PC-9 (cell line): Measurements from ENCODE around the gene MED27. TPM values are rescaled to one million over a fixed set of nuclear protein-coding genes. Genes with fewer than 3 reads are reported as not detected.

ENCODE experiments used
- BruUV-seq: library from RNA; stranded (reverse); fragments of 400-500 nt; replicated peaks from 2 replicates; lab custom pipeline; 2021; lab: Mats Ljungman, UMichigan
- CTCF ChIA-PET: fragments of 300-600 bp; sonication (Branson Sonifier 250); formaldehyde crosslinking; loops from one replicate; lab custom pipeline; 2022; ENCODE audit warnings: antibody characterized with exemption; lab: Charles Lee
- POLR2A ChIA-PET: fragments of 300-600 bp; sonication (Branson Sonifier 250); formaldehyde crosslinking; loops from one replicate; lab custom pipeline; 2022; ENCODE audit warnings: antibody characterized with exemption; ENCODE audit not compliant: unreplicated experiment; lab: Charles Lee
- DNase-seq, 2 experiments: peaks; one replicate each; pipeline versions ENCODE4 v3.0.0 to v3.0.0-alpha.2; 2015 to 2022; ENCODE audit warnings: mixed read lengths in 1 of 2
- H2AFZ ChIP-seq: fragments of 200-600 bp; sonication (generic); 2 replicates; pipeline ENCODE4 v1.8.1; 2017; ENCODE audit warnings: antibody characterized with exemption
- H3F3A ChIP-seq: fragments of 200-600 bp; sonication (generic); 2 replicates; pipeline ENCODE4 v1.8.1; 2017; ENCODE audit warnings: antibody characterized with exemption, mild to moderate bottlenecking, low read depth; ENCODE audit not compliant: insufficient read depth
- H3K27ac ChIP-seq: fragments of 200-600 bp; sonication (generic); 2 replicates; pipeline ENCODE4 v1.6.1; 2016; ENCODE audit warnings: mixed run types
- H3K27me3 ChIP-seq: fragments of 200-600 bp; sonication (generic); 2 replicates; pipeline ENCODE4 v1.6.1; 2016; ENCODE audit warnings: low read depth, mixed run types; ENCODE audit not compliant: insufficient read depth
- H3K36me3 ChIP-seq: fragments of 200-600 bp; sonication (generic); 2 replicates; pipeline ENCODE4 v1.6.1; 2016; ENCODE audit warnings: low read depth, mixed run types
- H3K4me1 ChIP-seq: fragments of 200-600 bp; sonication (generic); replicated peaks from 2 replicates; pipeline ENCODE4 v1.6.1; 2016; ENCODE audit warnings: mixed run types; ENCODE audit not compliant: insufficient read depth
- H3K4me2 ChIP-seq: fragments of 200-600 bp; sonication (generic); 2 replicates; pipeline ENCODE4 v1.6.1; 2017; ENCODE audit warnings: mixed run types
- H3K4me3 ChIP-seq: fragments of 200-600 bp; sonication (generic); 2 replicates; pipeline ENCODE4 v1.6.1; 2016; ENCODE audit warnings: mixed run types
- H3K79me2 ChIP-seq: fragments of 200-600 bp; sonication (generic); 2 replicates; pipeline ENCODE4 v1.6.1; 2017; ENCODE audit warnings: low read depth, mixed run types
- H3K9me2 ChIP-seq: fragments of 200-600 bp; sonication (generic); 2 replicates; pipeline ENCODE4 v1.8.1; 2017; ENCODE audit warnings: mild to moderate bottlenecking; ENCODE audit not compliant: insufficient read depth
- H3K9me3 ChIP-seq: fragments of 200-600 bp; sonication (generic); 2 replicates; pipeline ENCODE4 v1.8.1; 2016; ENCODE audit warnings: low read depth; ENCODE audit not compliant: insufficient read depth
- H4K20me1 ChIP-seq: fragments of 200-600 bp; sonication (generic); 2 replicates; pipeline ENCODE4 v1.8.1; 2017; ENCODE audit not compliant: insufficient read depth
- CTCF ChIP-seq: fragments of 200-600 bp; sonication (generic); conservative IDR thresholded peaks from 2 replicates; pipeline ENCODE4 v1.6.1; 2017; ENCODE audit warnings: mixed run types, antibody characterized with exemption, mild to moderate bottlenecking, moderate library complexity
- EZH2 ChIP-seq: fragments of 200-600 bp; sonication (generic); IDR thresholded peaks from 2 replicates; pipeline ENCODE4 v1.8.0; 2017; ENCODE audit warnings: antibody characterized with exemption, low read depth
- intact Hi-C: fragments of 100-400 bp; cut with micrococcal nuclease; formaldehyde crosslinking; loops from one replicate; pipeline ENCODE4 v1.10.0; 2022; ENCODE audit not compliant: unreplicated experiment
- total RNA-seq: library from RNA; stranded (reverse); gene quantifications from 2 replicates; pipeline ENCODE4 v1.2.3, GENCODE V29; 2021

The MED27 gene
- total RNA-seq, 1 experiment from 2014 or later, result 31.2 TPM

DNA sequence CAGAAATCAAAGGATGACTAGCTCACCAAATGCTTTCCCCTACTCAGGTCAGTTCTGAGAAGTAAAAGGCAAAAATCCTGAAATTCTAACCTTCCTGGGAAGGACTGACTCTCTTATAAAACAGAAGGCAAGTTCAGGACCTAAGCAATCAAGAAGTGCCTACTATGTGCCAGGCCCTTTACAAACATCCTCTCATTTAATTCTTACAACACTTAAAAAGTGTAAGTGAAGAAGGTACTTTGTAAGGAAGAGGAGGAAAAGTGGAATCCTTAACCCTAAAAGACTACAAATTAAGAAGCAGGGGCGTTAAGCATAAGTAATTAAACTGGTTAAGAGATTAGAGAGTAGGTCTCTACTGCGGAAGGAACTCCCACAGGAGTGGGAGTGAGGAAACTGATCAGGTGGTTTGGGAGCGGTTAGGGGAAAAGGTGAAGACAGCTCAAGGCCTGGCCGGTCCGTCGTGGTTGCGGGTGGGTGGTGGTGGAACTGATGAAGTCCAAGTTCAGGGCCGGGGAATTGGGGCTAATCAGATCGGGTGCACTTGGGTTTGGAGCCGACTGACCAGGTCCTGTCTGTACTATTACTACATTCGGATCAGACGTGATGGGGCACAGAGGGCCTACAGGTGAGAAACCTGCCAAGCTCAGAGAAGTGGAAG lies 839 bp downstream of the MED27 start:
- intact Hi-C loops, result loop anchor here (10.0 kb wide), 1 partner anchor 104 kb away; no protein-coding TSS in a partner anchor
- H3K36me3 ChIP-seq, result 0 out of 2 replicates have a peak, but pooled peaks cover 15% of the 10 kb centered on the region
- TF ChIP-seq CTCF, result no peak
- no peak for TF ChIP-seq EZH2
- H3K27me3 ChIP-seq, result peaks cover 8% of the 10 kb centered on the region; the same call in 1 of the 2 replicates
- H3K4me2 ChIP-seq, result peak overlapping the region; percentile 72
- no peak overlapping the region for H3K27ac ChIP-seq
- no peaks in the 10 kb centered on the region for H3K9me3 ChIP-seq
- peak overlapping the region; percentile 82 for H3K4me3 ChIP-seq
- POLR2A ChIA-PET, result interaction anchor here (0.6 kb wide), 1 partner anchor 1727 kb away, joined by 5 read pairs; no protein-coding TSS in a partner anchor
- peaks cover 20% of the 10 kb centered on the region for H3K79me2 ChIP-seq
- no peaks in the 10 kb centered on the region for H4K20me1 ChIP-seq
- H3K4me1 ChIP-seq, result peaks cover 11% of the 10 kb centered on the region; the same call in 1 of the 2 replicates
- H2AFZ ChIP-seq, result peak overlapping the region; percentile 91
- CTCF ChIA-PET, result no interaction called here
- H3F3A ChIP-seq, result no peaks in the 10 kb centered on the region
- no TSS peak for BruUV-seq
- peak in 1 of 2 experiments; percentile 7 for DNase-seq
- no peaks in the 10 kb centered on the region for H3K9me2 ChIP-seq

GRCh38 chr9:132077881-132078698 lies 1.6 kb downstream of the MED27 start:
- no peak overlapping the region for H3K27ac ChIP-seq
- no peak for TF ChIP-seq EZH2
- no peak for TF ChIP-seq CTCF
- DNase-seq, result no peak
- no peak overlapping the region for H2AFZ ChIP-seq
- intact Hi-C loops, result loop anchor here (10.0 kb wide), 1 partner anchor 103 kb away; no protein-coding TSS in a partner anchor
- H3K9me2 ChIP-seq, result no peaks in the 10 kb centered on the region
- H3F3A ChIP-seq, result no peaks in the 10 kb centered on the region
- peaks cover 11% of the 10 kb centered on the region; the same call in 1 of the 2 replicates for H3K4me1 ChIP-seq
- ChIA-PET POLR2A (no interaction called here), CTCF (no interaction called here)
- H3K9me3 ChIP-seq, result no peaks in the 10 kb centered on the region
- peak overlapping the region; percentile 82; the same call in 1 of the 2 replicates for H3K4me3 ChIP-seq
- H3K36me3 ChIP-seq, result 0 out of 2 replicates have a peak, but pooled peaks cover 16% of the 10 kb centered on the region
- peak overlapping the region; percentile 72 for H3K4me2 ChIP-seq
- 0 out of 2 replicates have a peak, but pooled peaks cover under 1% of the 10 kb centered on the region for H3K27me3 ChIP-seq
- BruUV-seq, result no TSS peak
- H3K79me2 ChIP-seq, result peaks cover 20% of the 10 kb centered on the region
- H4K20me1 ChIP-seq, result 0 out of 2 replicates have a peak, but pooled peaks cover 3% of the 10 kb centered on the region

DNA sequence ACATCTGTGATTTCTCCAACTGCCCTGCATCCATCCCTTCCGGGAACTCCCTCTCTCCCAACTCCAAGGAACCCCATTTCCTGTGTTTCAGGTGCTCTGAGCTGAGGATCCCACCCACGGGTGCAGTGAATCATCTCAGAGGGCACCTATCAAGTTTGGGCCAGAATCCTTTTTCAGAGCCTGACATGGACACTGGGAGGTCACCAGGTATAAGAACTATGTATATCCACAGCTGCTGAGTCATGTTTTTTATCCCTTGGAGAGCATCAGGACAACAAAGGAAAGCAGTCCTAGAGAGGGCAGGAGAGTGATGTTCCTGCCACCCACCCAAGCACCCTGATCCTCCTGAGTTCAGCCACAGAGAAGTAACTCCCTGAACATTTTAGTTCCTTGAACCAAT lies 3.8 kb downstream of the MED27 start:
- intact Hi-C loops, result loop anchor here (10.0 kb wide), 1 partner anchor 101 kb away; no protein-coding TSS in a partner anchor
- no peak overlapping the region for H2AFZ ChIP-seq

More for the DNA sequence above, 3.8 kb downstream of the MED27 start:
- Histone ChIP-seq H3K79me2 (peaks cover 32% of the 10 kb centered on the region), H3K9me3 (no peaks in the 10 kb centered on the region), H3K27me3 (no peaks in the 10 kb centered on the region), H3K4me2 (no peak overlapping the region), H3F3A (no peaks in the 10 kb centered on the region), H3K4me3 (no peak overlapping the region), H3K36me3 (0 out of 2 replicates have a peak, but pooled peaks cover 16% of the 10 kb centered on the region), H4K20me1 (peaks cover 20% of the 10 kb centered on the region; the same call in 1 of the 2 replicates), H3K4me1 (peaks cover 11% of the 10 kb centered on the region; the same call in 1 of the 2 replicates), H3K27ac (no peak overlapping the region), H3K9me2 (no peaks in the 10 kb centered on the region)
- no peak for DNase-seq
- CTCF ChIA-PET, result no interaction called here
- BruUV-seq, result no TSS peak
- POLR2A ChIA-PET, result no interaction called here
- TF ChIP-seq CTCF, result no peak
- no peak for TF ChIP-seq EZH2
